Lung (tissue), 12 donors: Measurements from ENCODE around the gene SHROOM4. TPM values are rescaled to one million over a fixed set of nuclear protein-coding genes. Genes with fewer than 3 reads are reported as not detected.

Experiments
- ATAC-seq: fragments of 200-7000 bp; cut with Tn5 transposase; one replicate; pipeline ENCODE4 v1.9.1; 2020; ENCODE audit warnings: moderate number of reproducible peaks; ENCODE audit not compliant: insufficient read depth, low FRiP score
- DNase-seq, 3 donors: peaks; one replicate each; pipeline ENCODE4 v3.0.0-alpha.2; 2013 to 2017
- H3K27ac ChIP-seq, 2 donors: one replicate each; pipeline ENCODE4 v1.5.1; 2013; ENCODE audit warnings: mild to moderate bottlenecking in 2 of 2, moderate library complexity in 2 of 2, control low read depth in 1 of 2, inconsistent platforms in 1 of 2, low read depth in 1 of 2, low read length in 1 of 2
- H3K27me3 ChIP-seq, 3 donors: one replicate each; pipeline ENCODE4 v1.5.1; 2013; ENCODE audit warnings: low read length in 2 of 3; ENCODE audit not compliant: control insufficient read depth in 3 of 3, insufficient read depth in 3 of 3
- H3K36me3 ChIP-seq, 4 donors: one replicate each; pipeline ENCODE4 v1.5.1; 2013; ENCODE audit warnings: low read length in 4 of 4, mild to moderate bottlenecking in 1 of 4, moderate library complexity in 1 of 4; ENCODE audit not compliant: control insufficient read depth in 4 of 4, insufficient read depth in 4 of 4
- H3K4me1 ChIP-seq, 5 donors: one replicate each; pipeline ENCODE4 v1.5.1; 2013; ENCODE audit warnings: low read length in 5 of 5, mild to moderate bottlenecking in 2 of 5, moderate library complexity in 1 of 5; ENCODE audit not compliant: control insufficient read depth in 5 of 5, insufficient read depth in 5 of 5
- H3K4me3 ChIP-seq: one replicate; pipeline ENCODE4 v1.5.1; 2013; ENCODE audit warnings: mild to moderate bottlenecking, control low read depth, moderate library complexity
- H3K9ac ChIP-seq, 2 donors: one replicate each; pipeline ENCODE4 v1.5.1; 2013; ENCODE audit warnings: low read length in 2 of 2, control low read depth in 1 of 2; ENCODE audit not compliant: insufficient read depth in 1 of 2
- H3K9me3 ChIP-seq, 4 donors: one replicate each; pipeline ENCODE4 v1.5.1; 2013; ENCODE audit warnings: low read length in 3 of 4, mild to moderate bottlenecking in 1 of 4, moderate library complexity in 1 of 4; ENCODE audit not compliant: control insufficient read depth in 4 of 4, insufficient read depth in 3 of 4
- CTCF ChIP-seq: IDR thresholded peaks from 2 replicates; pipeline ENCODE4 v1.5.1; 2012; ENCODE audit warnings: mild to moderate bottlenecking; ENCODE audit errors: control extremely low read depth, extremely low read depth
- WGBS, 2 donors: extraction: QIAGEN DNeasy Blood & Tissue Kit; methylation state at CpG; one replicate each; pipeline ENCODE4 v1.1.7; 2013; 5-methylcytosine and 5-hydroxymethylcytosine counted together
- polyA plus RNA-seq, 2 donors: library from polyadenylated mRNA; stranded (reverse); fragments of 200-250 nt; gene quantifications; one replicate each; pipeline ENCODE4 v1.2.1, GENCODE V29; 2013
- total RNA-seq, 2 donors: library from RNA; depleted of rRNA in 1 of 2; stranded (reverse); fragments of >200 nt in 1 of 2; gene quantifications; one replicate each; pipeline ENCODE4 v1.2.1, GENCODE V29; 2014 to 2021
- donor health status: control.
- donor health status: control.
- donor health status: Bipolar disorder and iron deficiency.
- donor health status: healthy.
- donor health status: DM: yes; HTN: yes; CAD: no.

SHROOM4 gene
- total and polyA plus RNA-seq, 4 donors: 6.8 to 63.3 (median 18.9) TPM

GRCh38 chrX:50627696-50628095, 186.3 kb downstream of the SHROOM4 start:
- 46 to 71% methylated on average over 2 of the region's 2 CpGs for WGBS, 2 donors
- H3K27me3 ChIP-seq: peaks cover 0 to 10% (median 3%) of the 10 kb centered on the region in 3 donors
- H3K9ac ChIP-seq: no peak overlapping the region
- H3K36me3 ChIP-seq: peaks cover 0 to 2% (median 0%) of the 10 kb centered on the region in 4 donors
- no peak for ATAC-seq
- peaks cover 0 to 11% (median 3%) of the 10 kb centered on the region in 5 donors for H3K4me1 ChIP-seq
- TF ChIP-seq CTCF: no peak
- DNase-seq: peak in 2 of 3 donors; percentile 8 to 24
- H3K27ac ChIP-seq: no peak overlapping the region
- H3K4me3 ChIP-seq: no peak overlapping the region
- no peaks in the 10 kb centered on the region for H3K9me3 ChIP-seq

DNA sequence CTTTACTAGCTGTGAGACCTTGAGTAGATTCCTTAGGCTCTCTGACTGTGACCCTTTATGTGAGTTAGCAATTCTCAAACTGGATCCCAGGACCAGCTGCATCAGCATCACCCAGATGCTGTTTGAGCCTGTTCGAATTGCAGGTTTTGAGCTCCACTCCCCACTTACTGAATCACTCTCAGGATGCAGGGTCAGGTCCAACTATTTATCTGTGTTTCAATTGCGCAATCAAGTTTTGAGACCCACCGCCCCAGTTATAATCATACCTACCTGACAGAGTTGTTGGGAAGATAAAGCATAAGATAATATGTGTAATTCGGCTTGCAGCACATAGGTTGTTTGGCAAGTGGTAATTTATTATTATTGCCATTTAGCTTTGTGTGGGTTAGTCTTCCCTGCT, 187.6 kb downstream of the SHROOM4 start:
- 85 to 92% methylated on average over 4 of the region's 4 CpGs for WGBS, 2 donors

GRCh38 chrX:50622751-50623150, 191.2 kb downstream of the SHROOM4 start:
- 71 to 100% methylated on average over 1 of the region's 1 CpG for WGBS, 2 donors
- DNase-seq: no peak
- H3K36me3 ChIP-seq: peaks cover 0 to 2% (median 0%) of the 10 kb centered on the region in 4 donors

More for the DNA sequence above, 187.6 kb downstream of the SHROOM4 start:
- Histone ChIP-seq H3K4me3 (no peak overlapping the region), H3K9ac (no peak overlapping the region), H3K27me3 (peaks cover 0 to 10% (median 3%) of the 10 kb centered on the region in 3 donors), H3K9me3 (no peaks in the 10 kb centered on the region), H3K36me3 (peaks cover 0 to 2% (median 0%) of the 10 kb centered on the region in 4 donors), H3K4me1 (peaks cover 0 to 11% (median 3%) of the 10 kb centered on the region in 5 donors), H3K27ac (no peak overlapping the region)
- ATAC-seq: no peak
- no peak for DNase-seq
- TF ChIP-seq CTCF: no peak

More at GRCh38 chrX:50622751-50623150, 191.2 kb downstream of the SHROOM4 start:
- Histone ChIP-seq H3K27me3 (peaks cover 0 to 6% (median 6%) of the 10 kb centered on the region in 3 donors), H3K4me3 (no peak overlapping the region), H3K9ac (no peak overlapping the region), H3K9me3 (no peaks in the 10 kb centered on the region), H3K4me1 (peaks cover 0 to 4% (median 0%) of the 10 kb centered on the region in 5 donors), H3K27ac (no peak overlapping the region)
- ATAC-seq: no peak
- no peak for TF ChIP-seq CTCF
